ENCODE data around the gene CKM.
"Not testable (repeated sequence)": the region's sequence is repeated elsewhere in the genome, so short reads cannot be mapped to it uniquely, and the experiment has no call there.

The CKM gene

GRCh38 chr19:45348367-45349125, 25.9 kb upstream of the CKM start:
- no peak for DNase-seq

GRCh38 chr19:45347570-45348366, 25.1 kb upstream of the CKM start:
- no peak for DNase-seq

GRCh38 chr19:45346449-45346848, 23.8 kb upstream of the CKM start:
- no peak for DNase-seq

GRCh38 chr19:45345506-45345860, 22.8 kb upstream of the CKM start:
- no peak for DNase-seq

- no peak for DNase-seq
Measured at GRCh38 chr19:45344621-45345505, 22.2 kb upstream of the CKM start.

- no peak for DNase-seq
Measured at GRCh38 chr19:45342911-45343310, 20.2 kb upstream of the CKM start.

- DNase-seq = no peak
Measured at GRCh38 chr19:45340899-45341453, 18.3 kb upstream of the CKM start.

GRCh38 chr19:45340232-45340898, 17.7 kb upstream of the CKM start, which contains the start of gene KLC3:
Gene KLC3 (plus strand): TSS chr19:45340750. CDS start chr19:45345542, 4,792 bp downstream.
- DNase-seq = peak in 1 of 4 experiments; percentile 10

- no peak for DNase-seq
Measured at GRCh38 chr19:45339629-45340028, 17.0 kb upstream of the CKM start.

GRCh38 chr19:45336696-45337251, 14.1 kb upstream of the CKM start:
- DNase-seq = no peak

- not testable (repeated sequence) for DNase-seq
Measured at GRCh38 chr19:45334881-45335280, 12.2 kb upstream of the CKM start.

GRCh38 chr19:45333609-45334303, 11.1 kb upstream of the CKM start:
- DNase-seq = no peak

- DNase-seq = no peak
Measured at GRCh38 chr19:45331411-45331810, 8.7 kb upstream of the CKM start.

GRCh38 chr19:45327404-45328143, 4.9 kb upstream of the CKM start:
- DNase-seq = no peak

GRCh38 chr19:45324349-45324907, 1.8 kb upstream of the CKM start:
- no peak for DNase-seq

GRCh38 chr19:45323671-45324081, 1.0 kb upstream of the CKM start:
- DNase-seq = no peak

GRCh38 chr19:45322311-45322710, 364 bp downstream of the CKM start:
- no peak for DNase-seq

GRCh38 chr19:45321848-45322247, 827 bp downstream of the CKM start:
- DNase-seq = no peak

- no peak for DNase-seq
Measured at GRCh38 chr19:45320997-45321775, 1.5 kb downstream of the CKM start.

Data from activated CD4-positive, CD25-positive, alpha-beta regulatory T cell (primary cell).